Sigmoid colon (tissue), 7 donors: ENCODE data around the gene TOPBP1. TPM values are rescaled to one million over a fixed set of nuclear protein-coding genes. Genes with fewer than 3 reads are reported as not detected.

Source experiments
- DNase-seq: peaks from one replicate; pipeline ENCODE4 v3.0.0-alpha.2; 2019
- H3K27ac ChIP-seq, 4 donors: fragments of 200-600 bp; sonication (generic); one replicate each; pipeline ENCODE4 v1.5.1; 2016 to 2019; ENCODE audit warnings: mild to moderate bottlenecking in 1 of 4
- H3K27me3 ChIP-seq, 3 donors: fragments of 200-600 bp; sonication (generic); one replicate each; pipeline ENCODE4 v1.5.1; 2019; ENCODE audit warnings: mild to moderate bottlenecking in 1 of 3
- H3K36me3 ChIP-seq, 4 donors: fragments of 200-600 bp; sonication (generic); one replicate each; pipeline ENCODE4 v1.5.1; 2016 to 2019
- H3K4me1 ChIP-seq, 4 donors: fragments of 200-600 bp; sonication (generic); one replicate each; pipeline ENCODE4 v1.5.1; 2017 to 2019
- H3K4me3 ChIP-seq, 4 donors: fragments of 200-600 bp; sonication (generic); one replicate each; pipeline ENCODE4 v1.5.1; 2017 to 2019; ENCODE audit warnings: mild to moderate bottlenecking in 2 of 4, moderate library complexity in 1 of 4
- H3K9me3 ChIP-seq, 4 donors: fragments of 200-600 bp in 3 of 4; sonication (generic) in 3 of 4; one replicate each; pipeline versions ENCODE4 v1.5.1 to v1.6.1; 2013 to 2019
- EP300 ChIP-seq, 4 donors: sonication (generic); formaldehyde crosslinking; IDR thresholded peaks; one replicate each; pipeline ENCODE4 v1.6.1; 2017; ENCODE audit warnings: antibody characterized with exemption in 4 of 4
- POLR2A ChIP-seq, 2 donors: fragments of 450-650 bp; IDR thresholded peaks; one replicate each; pipeline ENCODE4 v1.6.1; 2016; ENCODE audit warnings: antibody characterized with exemption in 2 of 2, mild to moderate bottlenecking in 2 of 2, moderate library complexity in 2 of 2
- POLR2AphosphoS5 ChIP-seq, 4 donors: sonication (generic); formaldehyde crosslinking; IDR thresholded peaks; one replicate each; pipeline ENCODE4 v1.6.1; 2017; ENCODE audit warnings: antibody characterized with exemption in 4 of 4
- WGBS, 2 donors: extraction: QIAGEN DNeasy Blood & Tissue Kit; methylation state at CpG; one replicate each; pipeline ENCODE4 v1.1.7; 2013; 5-methylcytosine and 5-hydroxymethylcytosine counted together
- intact Hi-C: fragments of 100-400 bp; cut with DNase I; formaldehyde crosslinking; loops from one replicate; pipeline ENCODE4 v1.15.1; 2023
- polyA plus RNA-seq, 3 donors: library from polyadenylated mRNA; stranded (reverse); fragments of 200-250 nt; gene quantifications; one replicate each; pipeline ENCODE4 v1.2.3, GENCODE V29; 2013
- total RNA-seq, 4 donors: library from RNA; depleted of rRNA; stranded (reverse); fragments of >200 nt; gene quantifications; one replicate each; pipeline ENCODE4 v1.1.0, GENCODE V29; 2016
- TF ChIP-seq, protein P1 (sequence below), 4 experiments: fragments of 450-650 bp in 3 of 4; fragments of 200-600 bp in 1 of 4; IDR thresholded peaks; one replicate each; pipeline ENCODE4 v1.5.1; 2016 to 2019; ENCODE audit warnings: antibody characterized with exemption in 4 of 4, mild to moderate bottlenecking in 3 of 4, moderate library complexity in 2 of 4
- donor health status: healthy with polysubstance abuse.
- donor health status: Bipolar disorder and iron deficiency.
- donor health status: healthy.

The TOPBP1 gene
- total and polyA plus RNA-seq, 7 donors, result 4.8 to 30.2 (median 15.9) TPM

- no peak overlapping the region for H3K27ac ChIP-seq
- H3K4me3 ChIP-seq, result no peak overlapping the region
- DNase-seq, result no peak
- H3K9me3 ChIP-seq, result no peaks in the 10 kb centered on the region
- peaks cover 17 to 63% (median 43%) of the 10 kb centered on the region in 4 donors for H3K36me3 ChIP-seq
- 83 to 92% methylated on average over 2 of the region's 2 CpGs for WGBS, 2 donors
- no peaks in the 10 kb centered on the region for H3K4me1 ChIP-seq
- intact Hi-C loops, result no loop called here
- no peaks in the 10 kb centered on the region for H3K27me3 ChIP-seq
- no peak for TF ChIP-seq EP300 (IDR thresholded peaks at IDR 0.05)
- no peak for TF ChIP-seq POLR2AphosphoS5 (IDR thresholded peaks at IDR 0.05)
- TF ChIP-seq, protein P1, sequence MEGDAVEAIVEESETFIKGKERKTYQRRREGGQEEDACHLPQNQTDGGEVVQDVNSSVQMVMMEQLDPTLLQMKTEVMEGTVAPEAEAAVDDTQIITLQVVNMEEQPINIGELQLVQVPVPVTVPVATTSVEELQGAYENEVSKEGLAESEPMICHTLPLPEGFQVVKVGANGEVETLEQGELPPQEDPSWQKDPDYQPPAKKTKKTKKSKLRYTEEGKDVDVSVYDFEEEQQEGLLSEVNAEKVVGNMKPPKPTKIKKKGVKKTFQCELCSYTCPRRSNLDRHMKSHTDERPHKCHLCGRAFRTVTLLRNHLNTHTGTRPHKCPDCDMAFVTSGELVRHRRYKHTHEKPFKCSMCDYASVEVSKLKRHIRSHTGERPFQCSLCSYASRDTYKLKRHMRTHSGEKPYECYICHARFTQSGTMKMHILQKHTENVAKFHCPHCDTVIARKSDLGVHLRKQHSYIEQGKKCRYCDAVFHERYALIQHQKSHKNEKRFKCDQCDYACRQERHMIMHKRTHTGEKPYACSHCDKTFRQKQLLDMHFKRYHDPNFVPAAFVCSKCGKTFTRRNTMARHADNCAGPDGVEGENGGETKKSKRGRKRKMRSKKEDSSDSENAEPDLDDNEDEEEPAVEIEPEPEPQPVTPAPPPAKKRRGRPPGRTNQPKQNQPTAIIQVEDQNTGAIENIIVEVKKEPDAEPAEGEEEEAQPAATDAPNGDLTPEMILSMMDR (IDR thresholded peaks at IDR 0.05), result no peak
- no peak for TF ChIP-seq POLR2A (IDR thresholded peaks at IDR 0.05)
Measured at GRCh38 chr3:133588784-133589465, 72.8 kb downstream of the TOPBP1 start.

DNA sequence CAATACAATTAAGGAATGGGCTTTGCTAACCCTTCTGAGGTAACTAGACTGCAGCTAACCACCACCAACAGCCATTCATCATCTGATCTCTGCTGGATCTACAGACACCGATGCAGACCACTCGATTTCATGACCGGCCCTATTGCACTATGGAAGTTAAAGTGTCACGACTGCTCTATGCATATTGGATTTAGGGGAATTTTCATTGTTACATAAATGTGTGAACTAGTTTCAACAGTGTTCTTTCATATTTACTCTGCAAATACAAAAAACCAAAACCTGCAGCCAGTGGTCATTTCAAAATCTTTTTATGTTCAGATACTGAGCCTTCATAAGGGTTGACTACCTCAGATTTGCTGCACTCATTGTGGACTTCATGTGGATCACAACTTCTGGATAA, 73.7 kb downstream of the TOPBP1 start:
- Histone ChIP-seq H3K36me3 (peaks cover 17 to 71% (median 50%) of the 10 kb centered on the region in 4 donors), H3K4me3 (no peak overlapping the region), H3K9me3 (no peaks in the 10 kb centered on the region), H3K4me1 (no peaks in the 10 kb centered on the region), H3K27me3 (no peaks in the 10 kb centered on the region), H3K27ac (no peak overlapping the region)
- TF ChIP-seq POLR2AphosphoS5 (IDR thresholded peaks at IDR 0.05) (no peak), EP300 (IDR thresholded peaks at IDR 0.05) (no peak), POLR2A (IDR thresholded peaks at IDR 0.05) (no peak)
- TF ChIP-seq, protein P1 (IDR thresholded peaks at IDR 0.05), result no peak
- DNase-seq, result no peak
- WGBS, 2 donors, result 86 to 89% methylated on average over 4 of the region's 4 CpGs
- intact Hi-C loops, result no loop called here

DNA sequence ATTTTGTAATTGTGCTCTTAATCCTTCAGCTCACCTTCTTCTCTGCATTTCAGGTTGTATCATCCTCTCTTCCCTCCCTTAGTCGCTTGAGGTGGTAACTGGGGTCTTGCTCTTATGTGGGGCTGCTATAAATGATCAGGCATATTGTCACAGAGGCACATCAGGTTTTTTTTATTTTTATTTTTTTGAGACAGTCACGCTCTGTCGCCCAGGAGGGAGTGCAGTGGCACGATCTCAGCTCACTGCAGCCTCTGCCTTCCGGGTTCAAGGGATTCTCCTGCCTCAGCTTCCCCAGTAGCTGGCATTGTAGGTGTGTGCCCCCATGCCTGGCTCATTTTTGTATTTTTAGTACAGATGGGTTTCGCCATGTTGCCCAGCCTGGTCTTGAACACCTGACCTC, 78.3 kb downstream of the TOPBP1 start:
- 93 to 96% methylated on average over 6 of the region's 6 CpGs for WGBS, 2 donors
- no peak overlapping the region for H3K4me3 ChIP-seq
- H3K36me3 ChIP-seq, result peaks cover 17 to 88% (median 49%) of the 10 kb centered on the region in 4 donors
- no peaks in the 10 kb centered on the region for H3K9me3 ChIP-seq
- H3K27me3 ChIP-seq, result no peaks in the 10 kb centered on the region
- intact Hi-C loops, result no loop called here
- no peak for DNase-seq
- no peak overlapping the region for H3K27ac ChIP-seq
- peaks cover 0 to 33% (median 14%) of the 10 kb centered on the region in 4 donors for H3K4me1 ChIP-seq
- TF ChIP-seq POLR2A (IDR thresholded peaks at IDR 0.05) (no peak), EP300 (IDR thresholded peaks at IDR 0.05) (no peak), POLR2AphosphoS5 (IDR thresholded peaks at IDR 0.05) (no peak)
- TF ChIP-seq, protein P1 (IDR thresholded peaks at IDR 0.05), result no peak

DNA sequence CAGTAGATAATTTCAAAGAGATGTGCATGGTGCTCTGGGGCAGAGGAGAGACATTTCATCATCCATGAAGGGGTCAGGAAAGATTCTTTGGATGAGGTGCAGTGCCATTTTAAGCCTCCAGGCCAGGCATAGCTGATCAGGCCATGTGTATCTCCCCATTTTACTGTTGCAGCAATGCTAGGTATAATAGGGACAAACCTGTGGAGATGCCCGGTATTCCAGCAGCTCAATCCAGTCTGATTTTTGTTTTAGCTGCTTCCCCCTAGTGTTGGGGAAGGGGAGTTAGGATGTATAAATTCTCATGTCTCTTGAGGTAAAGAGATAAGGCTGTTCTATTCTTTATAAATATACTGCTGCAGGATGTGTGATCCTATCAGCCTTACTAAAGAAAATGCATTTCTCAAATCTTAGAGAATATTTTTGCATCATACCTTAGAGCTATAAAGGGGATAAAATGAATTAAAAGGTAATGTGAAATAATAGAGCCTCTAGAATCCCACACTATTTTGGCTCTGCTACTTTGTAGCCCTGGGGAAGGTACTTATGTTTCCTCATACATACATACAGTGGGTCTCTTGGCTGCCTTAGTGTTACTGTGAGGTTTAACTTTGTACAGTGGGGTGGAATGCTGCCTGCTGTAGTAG, 83.1 kb downstream of the TOPBP1 start:
- Histone ChIP-seq H3K4me3 (no peak overlapping the region), H3K9me3 (no peaks in the 10 kb centered on the region), H3K27ac (no peak overlapping the region), H3K36me3 (peaks cover 0 to 69% (median 16%) of the 10 kb centered on the region in 4 donors), H3K27me3 (no peaks in the 10 kb centered on the region), H3K4me1 (peaks cover 0 to 69% (median 52%) of the 10 kb centered on the region in 4 donors)
- TF ChIP-seq EP300 (IDR thresholded peaks at IDR 0.05), result no peak
- TF ChIP-seq, protein P1 (IDR thresholded peaks at IDR 0.05), result peak in 3 of 4 experiments; percentile 35 to 42 (median 38)
- DNase-seq, result no peak
- WGBS, 2 donors, result 8 to 31% methylated on average over 1 of the region's 1 CpG
- intact Hi-C loops, result loop anchor here (5.0 to 10.0 kb wide), 2 partner anchors 84 to 786 kb away; partner anchors contain the start of gene TOPBP1
